H1 (cell line): Measurements from ENCODE around the gene UBE2H. TPM values are rescaled to one million over a fixed set of nuclear protein-coding genes. Genes with fewer than 3 reads are reported as not detected.

ENCODE experiments used
- CTCF ChIA-PET: fragments of 300-600 bp; sonication (Branson Sonifier 250); formaldehyde crosslinking; loops from one replicate; lab custom pipeline; 2021; ENCODE audit not compliant: partially characterized antibody; lab: Charles Lee
- POLR2A ChIA-PET: fragments of 300-600 bp; sonication (Branson Sonifier 250); formaldehyde crosslinking; loops from one replicate; lab custom pipeline; 2021; ENCODE audit warnings: inconsistent platforms; ENCODE audit not compliant: partially characterized antibody; lab: Charles Lee
- DNase-seq, 2 experiments: peaks; one replicate each; pipeline versions ENCODE4 v3.0.0 to v3.0.0-alpha.2; 2010 to 2022; ENCODE audit warnings: low spot score in 2 of 2, low read depth in 1 of 2, mixed read lengths in 1 of 2
- FAIRE-seq: peaks from 2 replicates; lab custom pipeline; 2011; peaks lifted over from hg19 to GRCh38; lab: Jason Lieb, UNC
- H2AFZ ChIP-seq: 2 replicates; pipeline ENCODE4 v1.8.1; 2012; ENCODE audit warnings: low read length, inconsistent platforms
- H2AK5ac ChIP-seq: 2 replicates; pipeline ENCODE4 v1.6.1; 2013; ENCODE audit warnings: low read depth, low read length
- H2BK120ac ChIP-seq: replicated peaks from 2 replicates; pipeline ENCODE3; 2013; ENCODE audit warnings: low read depth, low read length, inconsistent platforms
- H2BK12ac ChIP-seq: 2 replicates; pipeline ENCODE4 v1.6.1; 2013; ENCODE audit warnings: low read depth, low read length
- H2BK15ac ChIP-seq: 2 replicates; pipeline ENCODE4 v1.6.1; 2013; ENCODE audit warnings: low read length
- H2BK20ac ChIP-seq: 2 replicates; pipeline ENCODE4 v1.6.1; 2013; ENCODE audit warnings: low read length
- H2BK5ac ChIP-seq: 2 replicates; pipeline ENCODE4 v1.6.1; 2013; ENCODE audit warnings: low read depth, low read length
- H3K14ac ChIP-seq: 2 replicates; pipeline ENCODE4 v1.6.1; 2013; ENCODE audit warnings: inconsistent platforms; ENCODE audit not compliant: insufficient read length
- H3K18ac ChIP-seq: 2 replicates; pipeline ENCODE4 v1.6.1; 2013; ENCODE audit warnings: low read length; ENCODE audit errors: extremely low read depth
- H3K23ac ChIP-seq: 2 replicates; pipeline ENCODE4 v1.6.1; 2013; ENCODE audit warnings: inconsistent platforms; ENCODE audit not compliant: insufficient read length
- H3K23me2 ChIP-seq: 2 replicates; pipeline ENCODE4 v1.6.1; 2013; ENCODE audit warnings: low read depth, low read length
- H3K27ac ChIP-seq: 2 replicates; pipeline ENCODE4 v1.6.1; 2011; ENCODE audit warnings: low read depth, low read length, inconsistent platforms
- H3K27me3 ChIP-seq, 4 experiments: replicated peaks in 1 of 4; 1 replicate in 1 of 4; 2 replicates in 3 of 4; pipeline versions ENCODE4 v1.6.1 to v1.8.1; 2011 to 2013; ENCODE audit warnings: low read length in 3 of 4, mild to moderate bottlenecking in 3 of 4, inconsistent platforms in 2 of 4, mixed read lengths in 2 of 4, moderate library complexity in 1 of 4; ENCODE audit not compliant: control insufficient read depth in 3 of 4, insufficient read depth in 3 of 4; ENCODE audit errors: extremely low read depth in 1 of 4
- H3K36me3 ChIP-seq, 4 experiments: 2 replicates each; pipeline versions ENCODE4 v1.6.1 to v1.8.1; 2011 to 2013; ENCODE audit warnings: mild to moderate bottlenecking in 4 of 4, low read length in 3 of 4, moderate library complexity in 2 of 4, control low read depth in 1 of 4, inconsistent platforms in 1 of 4; ENCODE audit not compliant: insufficient read depth in 4 of 4, control insufficient read depth in 2 of 4
- H3K4ac ChIP-seq: replicated peaks from 2 replicates; pipeline ENCODE3; 2013; ENCODE audit warnings: low read length, low read depth, mixed read lengths, inconsistent platforms; ENCODE audit not compliant: insufficient read length
- H3K4me1 ChIP-seq, 4 experiments: replicated peaks in 1 of 4; 1 replicate in 1 of 4; 2 replicates in 3 of 4; pipeline versions ENCODE4 v1.6.1 to v1.8.1; 2011 to 2013; ENCODE audit warnings: low read length in 3 of 4, inconsistent platforms in 2 of 4, mixed read lengths in 1 of 4; ENCODE audit not compliant: insufficient read depth in 4 of 4, control insufficient read depth in 3 of 4
- H3K4me2 ChIP-seq, 2 experiments: 2 replicates each; pipeline versions ENCODE4 v1.6.1 to v1.8.1; 2011 to 2013; ENCODE audit warnings: low read depth in 2 of 2, low read length in 2 of 2, control low read depth in 1 of 2, inconsistent platforms in 1 of 2, mild to moderate bottlenecking in 1 of 2; ENCODE audit not compliant: insufficient read depth in 1 of 2
- H3K4me3 ChIP-seq, 4 experiments: fragments of 200-600, 300-600 bp in 1 of 4; sonication (generic), shearing (Covaris generic), sonication (Bioruptor Twin) in 1 of 4; 2 replicates each; pipeline versions ENCODE4 v1.5.1 to v1.8.1; 2011 to 2016; ENCODE audit warnings: low read length in 4 of 4, low read depth in 3 of 4, control low read depth in 2 of 4, inconsistent platforms in 2 of 4, mild to moderate bottlenecking in 2 of 4, mixed read lengths in 1 of 4, moderate library complexity in 1 of 4; ENCODE audit not compliant: insufficient read depth in 2 of 4; ENCODE audit errors: extremely low read depth in 1 of 4
- H3K56ac ChIP-seq: replicated peaks from 2 replicates; pipeline ENCODE3; 2013; ENCODE audit warnings: low read depth, mild to moderate bottlenecking, mixed read lengths, low read length, inconsistent platforms; ENCODE audit not compliant: insufficient read length
- H3K79me1 ChIP-seq: 2 replicates; pipeline ENCODE4 v1.6.1; 2013; ENCODE audit warnings: low read depth, low read length, control low read depth
- H3K79me2 ChIP-seq, 2 experiments: 2 replicates each; pipeline versions ENCODE4 v1.6.1 to v1.8.1; 2012 to 2013; ENCODE audit warnings: low read length in 2 of 2, mild to moderate bottlenecking in 2 of 2, inconsistent platforms in 1 of 2; ENCODE audit not compliant: insufficient read depth in 2 of 2, control insufficient read depth in 1 of 2
- H3K9ac ChIP-seq, 4 experiments: replicated peaks in 1 of 4; 1 replicate in 1 of 4; 2 replicates in 3 of 4; pipeline versions ENCODE4 v1.6.1 to v1.8.1; 2011 to 2013; ENCODE audit warnings: low read depth in 3 of 4, low read length in 3 of 4, control low read depth in 2 of 4, mild to moderate bottlenecking in 2 of 4, moderate library complexity in 2 of 4, inconsistent platforms in 1 of 4; ENCODE audit errors: extremely low read depth in 1 of 4
- H3K9me3 ChIP-seq, 2 experiments: 2 replicates each; pipeline versions ENCODE4 v1.6.1 to v1.8.1; 2012 to 2013; ENCODE audit warnings: mild to moderate bottlenecking in 2 of 2, moderate library complexity in 2 of 2, control low read depth in 1 of 2, inconsistent platforms in 1 of 2, low read depth in 1 of 2, low read length in 1 of 2, mixed read lengths in 1 of 2; ENCODE audit not compliant: insufficient read depth in 2 of 2
- H4K20me1 ChIP-seq, 2 experiments: replicated peaks in 1 of 2; 2 replicates each; pipeline versions ENCODE3 to v1.8.1; 2011 to 2013; ENCODE audit warnings: inconsistent platforms in 2 of 2, low read length in 2 of 2, mild to moderate bottlenecking in 1 of 2; ENCODE audit not compliant: insufficient read depth in 2 of 2, control insufficient read depth in 1 of 2
- H4K5ac ChIP-seq: 2 replicates; pipeline ENCODE4 v1.6.1; 2013; ENCODE audit warnings: low read length, low read depth, mixed read lengths, inconsistent platforms; ENCODE audit not compliant: insufficient read length
- H4K8ac ChIP-seq: 2 replicates; pipeline ENCODE4 v1.8.0; 2013; ENCODE audit warnings: mild to moderate bottlenecking, moderate library complexity, low read length, inconsistent platforms; ENCODE audit not compliant: insufficient read depth; ENCODE audit errors: extremely low read depth
- H4K91ac ChIP-seq: replicated peaks from 2 replicates; pipeline ENCODE3; 2013; ENCODE audit warnings: low read length, mixed read lengths, inconsistent platforms; ENCODE audit not compliant: insufficient read length
- CBX8 ChIP-seq: fragments of 300-800, 300-1000 bp; sonication (generic); IDR thresholded peaks from 2 replicates; pipeline ENCODE4 v1.7.1; 2016; ENCODE audit warnings: low read depth, low read length, borderline replicate concordance
- CTBP2 ChIP-seq: IDR thresholded peaks from 2 replicates; pipeline ENCODE4 v1.7.0; 2011; ENCODE audit warnings: borderline replicate concordance, mild to moderate bottlenecking, moderate library complexity, mixed read lengths, low read length; ENCODE audit not compliant: insufficient read depth, insufficient read length
- HDAC6 ChIP-seq: IDR thresholded peaks from one replicate; pipeline ENCODE4 v1.7.1; 2012; ENCODE audit warnings: low read depth, mild to moderate bottlenecking, inconsistent platforms, low read length, moderate library complexity
- KDM1A ChIP-seq: fragments of 200-600, 300-600 bp; sonication (generic); IDR thresholded peaks from 2 replicates; pipeline ENCODE4 v1.7.1; 2016; ENCODE audit warnings: mild to moderate bottlenecking, low read length, borderline replicate concordance
- KDM4A ChIP-seq: IDR thresholded peaks from one replicate; pipeline ENCODE4 v1.7.1; 2012; ENCODE audit warnings: low read depth, mild to moderate bottlenecking, moderate library complexity, low read length, inconsistent platforms; ENCODE audit not compliant: severe bottlenecking
- MAFK ChIP-seq: IDR thresholded peaks from 2 replicates; pipeline ENCODE4 v1.6.1; 2012; ENCODE audit warnings: low read depth, mild to moderate bottlenecking, improper control_type of control experiment, low read length
- NANOG ChIP-seq: IDR thresholded peaks from 2 replicates; pipeline ENCODE4 v1.6.1; 2011; ENCODE audit warnings: low read length, low read depth, mild to moderate bottlenecking, inconsistent platforms; ENCODE audit not compliant: insufficient read depth, poor library complexity, severe bottlenecking
- POLR2A ChIP-seq, 2 experiments: IDR thresholded peaks; 1 replicate in 1 of 2; 2 replicates in 1 of 2; pipeline ENCODE4 v1.6.1; 2011; ENCODE audit warnings: low read depth in 2 of 2, low read length in 2 of 2, mild to moderate bottlenecking in 2 of 2; ENCODE audit errors: control extremely low read depth in 1 of 2
- RFX5 ChIP-seq: IDR thresholded peaks from 2 replicates; pipeline ENCODE4 v1.6.1; 2011; ENCODE audit warnings: low read depth, low read length, improper control_type of control experiment, borderline replicate concordance
- RNF2 ChIP-seq: fragments of 200-900, 300-1000 bp; sonication (generic); IDR thresholded peaks from 2 replicates; pipeline ENCODE4 v1.7.1; 2016; ENCODE audit warnings: borderline replicate concordance, low read depth, mild to moderate bottlenecking, antibody characterized with exemption, low read length; ENCODE audit not compliant: poor library complexity, severe bottlenecking; ENCODE audit errors: missing control alignments
- SP1 ChIP-seq: IDR thresholded peaks from 2 replicates; pipeline ENCODE4 v1.6.1; 2011; ENCODE audit warnings: low read depth, low read length
- SP2 ChIP-seq: IDR thresholded peaks from 2 replicates; pipeline ENCODE4 v1.6.1; 2012; ENCODE audit warnings: mild to moderate bottlenecking, low read length, inconsistent platforms
- WGBS, 2 experiments: shearing (Covaris generic) in 1 of 2; methylation state at CpG; one replicate each; pipeline versions ENCODE4 v1.1.6 to v1.1.7; 2013 to 2015; ENCODE audit warnings: low lambda C conversion rate in 2 of 2, mixed read lengths in 2 of 2, inconsistent platforms in 1 of 2, low coverage in 1 of 2, missing lambda C conversion rate in 1 of 2; ENCODE audit not compliant: insufficient replicate concordance in 2 of 2, insufficient coverage in 1 of 2, insufficient read length in 1 of 2; ENCODE audit errors: extremely low coverage in 1 of 2, missing lambda C conversion rate in 1 of 2; 5-methylcytosine and 5-hydroxymethylcytosine counted together
- polyA plus RNA-seq, 7 experiments: library from polyadenylated mRNA; depleted of rRNA in 3 of 7; stranded (reverse) in 5 of 7; unstranded in 2 of 7; fragments of >200 nt in 5 of 7; fragments of 200-250 nt in 2 of 7; gene quantifications; 1 replicate in 5 of 7; 2 replicates in 1 of 7; 4 replicates in 1 of 7; pipeline versions ENCODE4 v1.2.1 to v1.2.3, GENCODE V29; 2011 to 2013; ENCODE audit warnings: missing spikeins in 2 of 7, mixed read lengths in 2 of 7
- total RNA-seq: library from RNA; stranded (reverse); fragmentation: NEBNext Ultra II Directional; extraction: Animal tissue kit (Norgen Biotek cat#: 25700); gene quantifications from 2 replicates; pipeline ENCODE4 v1.2.1, GENCODE V29; 2021

Gene UBE2H
- total and polyA plus RNA-seq, 2 of the 8 experiments (the other 6 are each of a cell fraction or from before 2014, with no cell fraction given): 30.6 to 62.2 TPM

GRCh38 chr7:129858490-129858889 lies 94.3 kb downstream of the UBE2H start:
- H4K5ac ChIP-seq: no peak overlapping the region
- DNase-seq (no peak), FAIRE-seq (no peak)
- no peak overlapping the region for H3K23ac ChIP-seq
- H3K23me2 ChIP-seq: no peaks in the 10 kb centered on the region
- peaks cover 0 to 1% of the 10 kb centered on the region in 2 experiments for H4K20me1 ChIP-seq
- WGBS, 2 experiments: 87% methylated on average over 2 of the region's 2 CpGs; no CpG with 5 or more reads in 1 of the 2 experiments
- TF ChIP-seq SP2 (no peak), CTBP2 (no peak), SP1 (no peak), POLR2A (IDR thresholded peaks at IDR 0.05; ENCODE audit: control extremely low read depth in 1 of 2, low read depth in 2 of 2, low read length in 2 of 2) (no peak), RNF2 (no peak), RFX5 (no peak), KDM4A (no peak), CBX8 (no peak), KDM1A (no peak), MAFK (no peak), HDAC6 (no peak), NANOG (no peak)
- H3K4me1 ChIP-seq: peaks cover 2 to 18% (median 10%) of the 10 kb centered on the region in 4 experiments; a peak in 6 of 7 replicates
- no peak overlapping the region for H2AFZ ChIP-seq
- H2BK20ac ChIP-seq: no peak overlapping the region
- H3K9me3 ChIP-seq: no peaks in the 10 kb centered on the region
- no peak overlapping the region for H3K27ac ChIP-seq
- H2BK15ac ChIP-seq: no peak overlapping the region
- no peak overlapping the region for H3K9ac ChIP-seq
- no peak overlapping the region for H2BK5ac ChIP-seq
- H3K56ac ChIP-seq: no peak overlapping the region
- H3K27me3 ChIP-seq: peaks cover 0 to 1% (median 0%) of the 10 kb centered on the region in 4 experiments; a peak in 1 of 7 replicates
- no peaks in the 10 kb centered on the region; the same call in 1 of the 2 replicates for H3K79me1 ChIP-seq
- no peak overlapping the region for H3K18ac ChIP-seq
- H2BK120ac ChIP-seq: no peak overlapping the region
- no peaks in the 10 kb centered on the region; a peak in 1 of 8 replicates for H3K36me3 ChIP-seq
- CTCF ChIA-PET: no interaction called here
- POLR2A ChIA-PET: no interaction called here
- no peak overlapping the region for H3K4ac ChIP-seq
- H3K14ac ChIP-seq: no peak overlapping the region
- H3K4me3 ChIP-seq: no peak overlapping the region
- H3K4me2 ChIP-seq: no peak overlapping the region
- peaks cover 0 to 40% of the 10 kb centered on the region in 2 experiments; a peak in 2 of 4 replicates for H3K79me2 ChIP-seq
- H2AK5ac ChIP-seq: no peak overlapping the region
- no peak overlapping the region for H2BK12ac ChIP-seq
- H4K8ac ChIP-seq: no peak overlapping the region
- no peak overlapping the region for H4K91ac ChIP-seq
